Measurements from ENCODE around the gene P2RX1.

Gene P2RX1

GRCh38 chr17:3910420-3911270 lies 5.6 kb downstream of the P2RX1 start:
- DNase-seq: no peak
- in situ Hi-C loops (cut with MboI; ENCODE audit: low pct_unique_long_range_greater_than_20kb, low sequenced_read_pairs): no loop called here

- no peak for DNase-seq
- in situ Hi-C loops (cut with MboI; ENCODE audit: low pct_unique_long_range_greater_than_20kb, low sequenced_read_pairs): no loop called here
These were observed 7.0 kb downstream of the P2RX1 start for GRCh38 chr17:3909257-3909656.

- DNase-seq: no peak
- in situ Hi-C loops (cut with MboI; ENCODE audit: low pct_unique_long_range_greater_than_20kb, low sequenced_read_pairs): no loop called here
These were observed 8.6 kb downstream of the P2RX1 start for GRCh38 chr17:3907483-3908216.

GRCh38 chr17:3906881-3907280 lies 9.4 kb downstream of the P2RX1 start:
- in situ Hi-C loops (cut with MboI; ENCODE audit: low pct_unique_long_range_greater_than_20kb, low sequenced_read_pairs): no loop called here
- no peak for DNase-seq

- in situ Hi-C loops (cut with MboI; ENCODE audit: low pct_unique_long_range_greater_than_20kb, low sequenced_read_pairs): no loop called here
- no peak for DNase-seq
These were observed 11.2 kb downstream of the P2RX1 start for GRCh38 chr17:3905017-3905520.

GRCh38 chr17:3904501-3904900 lies 11.8 kb downstream of the P2RX1 start:
- in situ Hi-C loops (cut with MboI; ENCODE audit: low pct_unique_long_range_greater_than_20kb, low sequenced_read_pairs): no loop called here
- DNase-seq: no peak

GRCh38 chr17:3903881-3904290 lies 12.4 kb downstream of the P2RX1 start:
- in situ Hi-C loops (cut with MboI; ENCODE audit: low pct_unique_long_range_greater_than_20kb, low sequenced_read_pairs): no loop called here
- no peak for DNase-seq

GRCh38 chr17:3903051-3903825 lies 13.0 kb downstream of the P2RX1 start:
- DNase-seq: no peak
- in situ Hi-C loops (cut with MboI; ENCODE audit: low pct_unique_long_range_greater_than_20kb, low sequenced_read_pairs): no loop called here

GRCh38 chr17:3900646-3901045 lies 15.6 kb downstream of the P2RX1 start:
- no peak for DNase-seq
- in situ Hi-C loops (cut with MboI; ENCODE audit: low pct_unique_long_range_greater_than_20kb, low sequenced_read_pairs): no loop called here

GRCh38 chr17:3897731-3898130 lies 18.5 kb downstream of the P2RX1 start:
- DNase-seq: no peak
- in situ Hi-C loops (cut with MboI; ENCODE audit: low pct_unique_long_range_greater_than_20kb, low sequenced_read_pairs): no loop called here

- no peak for DNase-seq
- in situ Hi-C loops (cut with MboI; ENCODE audit: low pct_unique_long_range_greater_than_20kb, low sequenced_read_pairs): no loop called here
These were observed 19.4 kb downstream of the P2RX1 start for GRCh38 chr17:3896968-3897235.

- in situ Hi-C loops (cut with MboI; ENCODE audit: low pct_unique_long_range_greater_than_20kb, low sequenced_read_pairs): no loop called here
- DNase-seq: no peak
These were observed 19.9 kb downstream of the P2RX1 start for GRCh38 chr17:3896108-3896967.

- in situ Hi-C loops (cut with MboI; ENCODE audit: low pct_unique_long_range_greater_than_20kb, low sequenced_read_pairs): no loop called here
- no peak for DNase-seq
These were observed 20.9 kb downstream of the P2RX1 start for GRCh38 chr17:3895354-3895753.

- DNase-seq: peak; percentile 54
- in situ Hi-C loops (cut with MboI; ENCODE audit: low pct_unique_long_range_greater_than_20kb, low sequenced_read_pairs): no loop called here
These were observed 21.3 kb downstream of the P2RX1 start for GRCh38 chr17:3894911-3895343.

- in situ Hi-C loops (cut with MboI; ENCODE audit: low pct_unique_long_range_greater_than_20kb, low sequenced_read_pairs): no loop called here
- no peak for DNase-seq
These were observed 22.1 kb downstream of the P2RX1 start for GRCh38 chr17:3894188-3894587.

GRCh38 chr17:3893720-3894116 lies 22.5 kb downstream of the P2RX1 start:
- in situ Hi-C loops (cut with MboI; ENCODE audit: low pct_unique_long_range_greater_than_20kb, low sequenced_read_pairs): no loop called here

GRCh38 chr17:3893003-3893719 lies 23.1 kb downstream of the P2RX1 start, which contains the start of gene CAMKK1:
Gene CAMKK1, minus strand, starts transcription at chr17:3893053. Its CDS starts 7,366 bp downstream, at chr17:3885687.
- peak; percentile 83 for DNase-seq
- in situ Hi-C loops (cut with MboI; ENCODE audit: low pct_unique_long_range_greater_than_20kb, low sequenced_read_pairs): no loop called here

More at GRCh38 chr17:3893720-3894116, 22.5 kb downstream of the P2RX1 start:
- DNase-seq: no peak

All from KBM-7 (cell line).